Keratinocyte (primary cell): ENCODE data around the gene REEP6.

Experiments used
- CTCF ChIP-seq, 3 experiments: IDR thresholded peaks in 1 of 3; conservative IDR thresholded peaks in 1 of 3; optimal IDR thresholded peaks in 1 of 3; 2 replicates in 2 of 3; 3 replicates in 1 of 3; pipeline versions ENCODE3 to v1.5.1; 2011; ENCODE audit warnings: low read length in 3 of 3, mild to moderate bottlenecking in 3 of 3, moderate library complexity in 2 of 3, control low read depth in 1 of 3, inconsistent platforms in 1 of 3; ENCODE audit not compliant: insufficient read depth in 2 of 3; ENCODE audit errors: extremely low read depth in 1 of 3
- EZH2 ChIP-seq: IDR thresholded peaks from one replicate; pipeline ENCODE4 v1.6.1; 2012; ENCODE audit warnings: inconsistent platforms, mild to moderate bottlenecking, low read length, moderate library complexity

GRCh38 chr19:1511318-1512317 is 20.6 kb downstream of the REEP6 start:
- TF ChIP-seq CTCF (optimal IDR thresholded peaks at IDR 0.05 in 1 of 3, IDR thresholded peaks at IDR 0.05 in 1 of 3, conservative IDR thresholded peaks at IDR 0.05 in 1 of 3; ENCODE audit: extremely low read depth in 1 of 3, insufficient read depth in 2 of 3, low read length in 3 of 3) = no peak
- TF ChIP-seq EZH2 = no peak
